ENCODE measurements around the gene HSPB1.
"Not testable (repeated sequence)": the region's sequence is repeated elsewhere in the genome, so short reads cannot be mapped to it uniquely, and the experiment has no call there.

HSPB1 gene

GRCh38 chr7:76302347-76303201 is at the start of gene HSPB1:
Gene HSPB1, plus strand, starts transcription at chr7:76302673. Its CDS starts 40 bp downstream, at chr7:76302713.
- DNase-seq (ENCODE audit: low read depth in 2 of 2, low spot score in 1 of 2), result peak in 1 of 2 donors; percentile 45

- DNase-seq (ENCODE audit: low read depth in 2 of 2, low spot score in 1 of 2), result no peak
These were observed 47.7 kb upstream of the HSPB1 start for GRCh38 chr7:76254781-76255180.

- no peak for DNase-seq (ENCODE audit: low read depth in 2 of 2, low spot score in 1 of 2)
These were observed 44.5 kb upstream of the HSPB1 start for GRCh38 chr7:76257973-76258372.

GRCh38 chr7:76259124-76260093 is 43.1 kb upstream of the HSPB1 start:
- no peak for DNase-seq (ENCODE audit: low read depth in 2 of 2, low spot score in 1 of 2)

GRCh38 chr7:76260171-76260703 is 42.2 kb upstream of the HSPB1 start:
- DNase-seq (ENCODE audit: low read depth in 2 of 2, low spot score in 1 of 2), result no peak

GRCh38 chr7:76261329-76261728 is 41.1 kb upstream of the HSPB1 start:
- DNase-seq (ENCODE audit: low read depth in 2 of 2, low spot score in 1 of 2), result no peak

- no peak for DNase-seq (ENCODE audit: low read depth in 2 of 2, low spot score in 1 of 2)
These were observed 40.5 kb upstream of the HSPB1 start for GRCh38 chr7:76261931-76262330.

- no peak for DNase-seq (ENCODE audit: low read depth in 2 of 2, low spot score in 1 of 2)
These were observed 39.6 kb upstream of the HSPB1 start for GRCh38 chr7:76262683-76263402.

- DNase-seq (ENCODE audit: low read depth in 2 of 2, low spot score in 1 of 2), result no peak
These were observed 37.2 kb upstream of the HSPB1 start for GRCh38 chr7:76265299-76265698.

GRCh38 chr7:76267107-76267893 is 35.2 kb upstream of the HSPB1 start:
- no peak for DNase-seq (ENCODE audit: low read depth in 2 of 2, low spot score in 1 of 2)

- DNase-seq (ENCODE audit: low read depth in 2 of 2, low spot score in 1 of 2), result no peak
These were observed 34.6 kb upstream of the HSPB1 start for GRCh38 chr7:76267894-76268183.

GRCh38 chr7:76268376-76268775 is 34.1 kb upstream of the HSPB1 start:
- no peak for DNase-seq (ENCODE audit: low read depth in 2 of 2, low spot score in 1 of 2)

- DNase-seq (ENCODE audit: low read depth in 2 of 2, low spot score in 1 of 2), result no peak
These were observed 32.6 kb upstream of the HSPB1 start for GRCh38 chr7:76269895-76270294.

- DNase-seq (ENCODE audit: low read depth in 2 of 2, low spot score in 1 of 2), result not testable (repeated sequence)
These were observed 31.1 kb upstream of the HSPB1 start for GRCh38 chr7:76271384-76271783.

GRCh38 chr7:76272142-76272541 is 30.3 kb upstream of the HSPB1 start:
- no peak for DNase-seq (ENCODE audit: low read depth in 2 of 2, low spot score in 1 of 2)

GRCh38 chr7:76272851-76273497 is 29.5 kb upstream of the HSPB1 start:
- no peak for DNase-seq (ENCODE audit: low read depth in 2 of 2, low spot score in 1 of 2)

GRCh38 chr7:76273503-76273902 is 29.0 kb upstream of the HSPB1 start:
- DNase-seq (ENCODE audit: low read depth in 2 of 2, low spot score in 1 of 2), result no peak

- no peak for DNase-seq (ENCODE audit: low read depth in 2 of 2, low spot score in 1 of 2)
These were observed 23.9 kb upstream of the HSPB1 start for GRCh38 chr7:76278540-76278939.

GRCh38 chr7:76280408-76280807 is 22.1 kb upstream of the HSPB1 start:
- no peak for DNase-seq (ENCODE audit: low read depth in 2 of 2, low spot score in 1 of 2)
